ENCODE results near the gene TSPAN8.

TSPAN8 gene

GRCh38 chr12:71107936-71108335 is 49.9 kb downstream of the TSPAN8 start:
- Histone ChIP-seq H3K27ac (ENCODE audit: extremely low read depth, low read depth, low read length) (no peak overlapping the region), H3K4me3 (ENCODE audit: low read depth, low read length) (no peak overlapping the region), H3K36me3 (ENCODE audit: control insufficient read depth in 2 of 2, insufficient read depth in 1 of 2, low read length in 2 of 2) (peaks cover 0 to 5% of the 10 kb centered on the region in 2 experiments; a peak in 1 of 3 replicates), H3K9me3 (ENCODE audit: control insufficient read depth, insufficient read depth, low read depth, low read length) (no peaks in the 10 kb centered on the region), H3K4me1 (ENCODE audit: control insufficient read depth, insufficient read depth, low read length) (no peaks in the 10 kb centered on the region)
- TF ChIP-seq ZNF791 (tag by site-specific recombination; IDR thresholded peaks at IDR 0.05) (no peak), GLIS2 (tag by site-specific recombination; IDR thresholded peaks at IDR 0.05) (no peak), MYNN (tag by site-specific recombination; IDR thresholded peaks at IDR 0.05; ENCODE audit: borderline replicate concordance) (no peak), ZSCAN30 (tag by site-specific recombination; IDR thresholded peaks at IDR 0.05) (no peak), HOXA7 (CRISPR knock-in tag; IDR thresholded peaks at IDR 0.05; ENCODE audit: borderline replicate concordance) (no peak), ZNF777 (tag by site-specific recombination; IDR thresholded peaks at IDR 0.05; ENCODE audit: borderline replicate concordance) (no peak), INSM2 (tag by site-specific recombination; IDR thresholded peaks at IDR 0.05) (no peak), ZNF830 (tag by site-specific recombination; IDR thresholded peaks at IDR 0.05; ENCODE audit: low read depth) (no peak), ZNF16 (tag by site-specific recombination; IDR thresholded peaks at IDR 0.05; ENCODE audit: low read depth) (no peak), ZNF202 (tag by site-specific recombination; IDR thresholded peaks at IDR 0.05; ENCODE audit: borderline replicate concordance) (no peak), ZNF140 (tag by site-specific recombination; IDR thresholded peaks at IDR 0.05) (no peak), ZFHX2 (tag by site-specific recombination; conservative IDR thresholded peaks at IDR 0.05) (no peak), ZNF585B (tag by site-specific recombination; IDR thresholded peaks at IDR 0.05) (no peak), ZNF138 (tag by site-specific recombination; IDR thresholded peaks at IDR 0.05; ENCODE audit: borderline replicate concordance) (no peak), ZNF175 (tag by site-specific recombination; IDR thresholded peaks at IDR 0.05) (no peak), HOXD13 (CRISPR knock-in tag; IDR thresholded peaks at IDR 0.05; ENCODE audit: borderline replicate concordance) (no peak), FEZF1 (tag by site-specific recombination; IDR thresholded peaks at IDR 0.05) (no peak), ZNF629 (tag by site-specific recombination; IDR thresholded peaks at IDR 0.05) (no peak), KLF7 (tag by site-specific recombination; IDR thresholded peaks at IDR 0.05; ENCODE audit: borderline replicate concordance) (no peak), ZNF157 (tag by site-specific recombination; IDR thresholded peaks at IDR 0.05) (no peak)
- CTCF ChIA-PET: no interaction called here
- POLR2A ChIA-PET: no interaction called here

GRCh38 chr12:71105956-71106355 is 51.8 kb downstream of the TSPAN8 start:
- POLR2A ChIA-PET: no interaction called here

More at GRCh38 chr12:71105956-71106355, 51.8 kb downstream of the TSPAN8 start:
- H3K4me1 ChIP-seq (ENCODE audit: control insufficient read depth, insufficient read depth, low read length): no peaks in the 10 kb centered on the region
- no peak overlapping the region for H3K27ac ChIP-seq (ENCODE audit: extremely low read depth, low read depth, low read length)
- no peak overlapping the region for H3K4me3 ChIP-seq (ENCODE audit: low read depth, low read length)
- no peak for TF ChIP-seq PRDM2 (tag by site-specific recombination; IDR thresholded peaks at IDR 0.05; ENCODE audit: borderline replicate concordance)
- no peak for TF ChIP-seq ZNF404 (tag by site-specific recombination; IDR thresholded peaks at IDR 0.05)
- TF ChIP-seq ZNF501 (tag by site-specific recombination; IDR thresholded peaks at IDR 0.05): no peak
- no peak for TF ChIP-seq ZNF555 (tag by site-specific recombination; conservative IDR thresholded peaks at IDR 0.05)
- TF ChIP-seq ZNF776 (tag by site-specific recombination; IDR thresholded peaks at IDR 0.05; ENCODE audit: borderline replicate concordance): no peak
- no peak for TF ChIP-seq ZBTB6 (tag by site-specific recombination; IDR thresholded peaks at IDR 0.05)
- CTCF ChIA-PET: no interaction called here
- peaks cover 0 to 5% of the 10 kb centered on the region in 2 experiments; a peak in 1 of 3 replicates for H3K36me3 ChIP-seq (ENCODE audit: control insufficient read depth in 2 of 2, insufficient read depth in 1 of 2, low read length in 2 of 2)
- H3K9me3 ChIP-seq (ENCODE audit: control insufficient read depth, insufficient read depth, low read depth, low read length): no peaks in the 10 kb centered on the region

Measured in HEK293 (cell line).